Stimulated activated naive CD8-positive, alpha-beta T cell treated with anti-CD3 and anti-CD28 coated beads, Interleukin-15, Interleukin-2, amounts not matched to agents 100 U/mL and 50 U/mL, for 24 hours (primary cell): ENCODE measurements around the gene UBTF.
"Not testable (repeated sequence)": the region's sequence is repeated elsewhere in the genome, so short reads cannot be mapped to it uniquely, and the experiment has no call there.

Source experiments
- ATAC-seq: fragments of 150-1000 bp; cut with Tn5 transposase; one replicate; pipeline ENCODE4 v1.10.0; 2021
- DNase-seq: peaks from one replicate; pipeline ENCODE4 v3.0.0; 2021

The UBTF gene

GRCh38 chr17:44241106-44241624 lies 21.7 kb upstream of the UBTF start:
- DNase-seq, result no peak
- ATAC-seq, result no peak

GRCh38 chr17:44237886-44238285 lies 18.4 kb upstream of the UBTF start:
- DNase-seq, ATAC-seq: not testable (repeated sequence)

- DNase-seq, result no peak
Observed at GRCh38 chr17:44236444-44236991, 17.0 kb upstream of the UBTF start.

GRCh38 chr17:44235583-44235936 lies 16.1 kb upstream of the UBTF start:
- DNase-seq (no peak), ATAC-seq (no peak)

More at GRCh38 chr17:44236444-44236991, 17.0 kb upstream of the UBTF start:
- no peak for ATAC-seq

GRCh38 chr17:44233582-44233981 lies 14.1 kb upstream of the UBTF start:
- no peak for ATAC-seq
- DNase-seq, result no peak

- DNase-seq (no peak), ATAC-seq (no peak)
Observed at GRCh38 chr17:44232061-44232460, 12.6 kb upstream of the UBTF start.

GRCh38 chr17:44230140-44230539 lies 10.7 kb upstream of the UBTF start:
- DNase-seq (no peak), ATAC-seq (no peak)

- DNase-seq (no peak), ATAC-seq (no peak)
Observed at GRCh38 chr17:44229090-44229489, 9.6 kb upstream of the UBTF start.

GRCh38 chr17:44223541-44224071 lies 4.1 kb upstream of the UBTF start:
- no peak for DNase-seq
- no peak for ATAC-seq

- ATAC-seq, result no peak
- DNase-seq, result peak; percentile 72
Observed at GRCh38 chr17:44222112-44222869, 2.8 kb upstream of the UBTF start.

- ATAC-seq, result no peak
Observed at GRCh38 chr17:44221862-44222111, 2.3 kb upstream of the UBTF start.

GRCh38 chr17:44221084-44221861 lies 1.8 kb upstream of the UBTF start:
- peak; percentile 14 for ATAC-seq

More at GRCh38 chr17:44221862-44222111, 2.3 kb upstream of the UBTF start:
- peak; percentile 41 for DNase-seq

GRCh38 chr17:44220213-44221083 lies 973 bp upstream of the UBTF start:
- peak; percentile 62 for DNase-seq
- no peak for ATAC-seq

More at GRCh38 chr17:44221084-44221861, 1.8 kb upstream of the UBTF start:
- peak; percentile 74 for DNase-seq

GRCh38 chr17:44219108-44219615 lies 313 bp downstream of the UBTF start:
- DNase-seq (peak; percentile 78), ATAC-seq (peak; percentile 39)

- ATAC-seq, result peak; percentile 44
- DNase-seq, result peak; percentile 91
Observed at GRCh38 chr17:44218344-44219107, 949 bp downstream of the UBTF start.

GRCh38 chr17:44217738-44218343 lies 1.6 kb downstream of the UBTF start:
- DNase-seq (no peak), ATAC-seq (no peak)

GRCh38 chr17:44216694-44217093 lies 2.8 kb downstream of the UBTF start:
- DNase-seq (peak; percentile 26), ATAC-seq (no peak)

GRCh38 chr17:44216173-44216572 lies 3.3 kb downstream of the UBTF start:
- ATAC-seq, result no peak
- DNase-seq, result peak; percentile 60

- ATAC-seq (no peak), DNase-seq (no peak)
Observed at GRCh38 chr17:44214896-44215295, 4.6 kb downstream of the UBTF start.

GRCh38 chr17:44214230-44214494 lies 5.3 kb downstream of the UBTF start:
- DNase-seq, result no peak
- no peak for ATAC-seq
